Measurements from ENCODE around the gene TBC1D5.

- TF ChIP-seq POLR2AphosphoS5 (IDR thresholded peaks at IDR 0.05) = no peak
- TF ChIP-seq CTCF (IDR thresholded peaks at IDR 0.05) = no peak
Measured at GRCh38 chr3:17261627-17262369, 480.6 kb downstream of the TBC1D5 start.

All from breast epithelium (tissue), 3 donors.